HPDE6-E6E7 (cell line): Measurements from ENCODE around the gene ZNF19.

Source experiments
- DNase-seq: peaks from one replicate; pipeline ENCODE4 v3.0.0; 2011; ENCODE audit warnings: missing footprints; ENCODE audit errors: extremely low spot score

Gene ZNF19

GRCh38 chr16:71441348-71442050, 47.6 kb downstream of the ZNF19 start:
- DNase-seq: no peak

- DNase-seq: no peak
Observed at GRCh38 chr16:71440669-71441347, 48.3 kb downstream of the ZNF19 start.

GRCh38 chr16:71439523-71439922, 49.6 kb downstream of the ZNF19 start:
- DNase-seq: no peak

DNA sequence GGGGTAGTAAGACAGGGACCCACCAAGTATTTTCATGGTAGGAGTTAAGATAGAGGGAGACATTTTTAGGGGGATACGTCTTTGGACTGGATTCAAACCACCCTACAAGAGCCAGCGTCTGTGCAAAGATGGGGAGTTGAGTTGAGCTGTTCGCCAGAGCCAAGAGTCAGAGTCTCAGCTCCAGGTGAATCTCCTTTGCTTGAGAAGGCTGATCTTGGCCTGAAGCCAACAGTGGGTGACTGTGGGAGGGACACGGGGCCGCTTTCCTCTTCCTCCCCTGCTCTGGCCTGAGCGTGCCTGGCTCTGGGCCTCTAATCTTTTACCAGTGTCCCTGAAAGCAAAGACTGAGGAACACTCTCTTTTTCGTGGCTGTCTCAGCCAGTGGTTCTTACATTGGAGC, 52.7 kb downstream of the ZNF19 start:
- no peak for DNase-seq

DNA sequence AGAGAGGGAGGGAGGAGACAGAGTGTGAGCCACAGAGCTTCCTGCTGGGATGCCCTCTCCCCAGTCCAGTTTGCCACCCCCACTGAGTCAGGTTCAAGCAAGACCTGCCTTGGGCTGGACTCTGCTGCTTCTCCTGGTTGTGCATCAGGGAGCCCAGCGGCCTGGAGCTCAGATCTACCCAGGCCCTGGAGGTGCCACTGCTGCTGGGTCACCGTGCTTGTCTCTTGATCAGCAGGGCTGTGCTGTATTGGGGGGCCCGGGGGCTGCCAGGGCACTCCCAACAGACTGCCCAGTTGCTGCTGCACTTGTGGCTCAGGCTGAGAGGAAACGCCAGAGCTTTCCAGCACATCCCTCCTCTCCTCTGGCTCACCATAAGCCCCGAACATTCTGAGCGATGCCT, 56.2 kb downstream of the ZNF19 start:
- no peak for DNase-seq

- DNase-seq: no peak
Observed at GRCh38 chr16:71431991-71432390, 57.1 kb downstream of the ZNF19 start.

- no peak for DNase-seq
Observed at GRCh38 chr16:71431176-71431575, 57.9 kb downstream of the ZNF19 start.

DNA sequence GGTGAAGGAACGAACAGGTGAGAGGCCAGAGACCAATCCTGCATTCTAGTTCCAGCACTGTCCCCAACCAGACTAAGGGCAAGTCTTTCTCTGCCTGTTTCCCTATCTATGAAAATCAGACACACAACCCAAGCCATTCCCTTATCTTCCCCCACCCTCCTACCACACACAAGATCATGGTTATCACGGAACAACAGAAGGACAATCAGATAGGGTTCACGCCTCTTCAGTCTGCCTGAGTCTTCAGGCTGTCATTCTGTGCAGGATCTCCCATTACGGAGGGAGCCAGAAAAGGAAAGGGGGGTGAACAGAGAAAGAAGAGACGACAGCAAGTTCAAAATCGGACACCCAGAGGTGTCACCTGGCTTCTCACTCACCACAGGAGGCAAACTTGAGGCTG, 58.4 kb downstream of the ZNF19 start:
- no peak for DNase-seq

GRCh38 chr16:71429581-71429980, 59.5 kb downstream of the ZNF19 start:
- DNase-seq: no peak

DNA sequence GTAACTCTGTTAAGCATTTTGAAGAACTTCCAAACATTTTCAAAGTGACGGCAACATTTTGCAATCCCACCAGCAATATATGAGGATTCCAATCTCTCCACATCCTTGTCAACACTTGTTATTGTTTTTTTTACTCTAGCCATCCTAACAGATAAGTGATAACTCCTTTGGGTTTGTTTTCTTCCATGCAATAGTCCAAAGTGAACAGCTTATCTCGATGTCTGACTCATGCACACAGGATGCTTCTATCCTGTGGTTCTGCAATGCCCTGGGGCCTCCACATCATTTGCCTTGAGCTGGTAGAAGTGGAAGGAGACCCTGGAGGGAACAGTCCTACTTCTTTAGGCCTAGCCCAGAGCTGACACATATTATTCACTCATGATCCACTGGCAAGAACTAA, 60.2 kb downstream of the ZNF19 start:
- DNase-seq: no peak

- DNase-seq: no peak
Observed at GRCh38 chr16:71428385-71428784, 60.7 kb downstream of the ZNF19 start.

DNA sequence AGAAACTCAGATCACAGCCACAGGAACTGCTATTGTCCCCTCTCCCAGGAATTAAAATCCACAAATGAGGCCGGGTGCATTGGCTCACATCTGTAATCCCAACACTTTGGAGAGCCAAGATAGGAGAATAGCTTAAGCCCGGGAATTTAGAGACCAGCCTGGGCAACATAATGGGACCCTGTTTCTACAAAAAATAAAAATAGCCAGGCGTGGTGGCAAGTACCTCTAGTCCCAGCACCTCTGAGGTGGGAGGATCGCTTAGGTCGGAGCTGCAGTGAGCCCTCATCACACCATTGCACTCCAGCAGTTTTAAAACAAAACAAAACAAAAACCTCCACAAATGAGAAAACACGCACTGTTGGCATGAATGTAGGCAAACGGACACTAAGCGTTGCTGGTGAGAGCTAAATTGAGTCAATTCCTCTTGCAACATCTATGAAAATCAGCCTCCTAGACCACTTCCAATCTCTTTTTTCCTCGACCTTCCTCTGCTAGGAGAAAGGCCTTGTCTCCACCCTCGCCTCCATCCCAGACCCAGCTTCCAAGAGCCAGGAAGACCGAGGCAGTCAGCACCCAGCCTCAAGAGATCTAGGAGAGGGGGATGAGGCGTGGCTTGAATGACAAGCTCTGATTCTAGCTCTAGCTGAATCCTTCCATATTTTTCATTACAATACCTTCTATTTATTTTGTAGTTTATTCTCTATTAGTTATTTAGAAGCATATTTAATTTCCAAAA, 62.1 kb downstream of the ZNF19 start:
- no peak for DNase-seq

- DNase-seq: peak; percentile 96
Observed at GRCh38 chr16:71426069-71426879, 62.9 kb downstream of the ZNF19 start.

DNA sequence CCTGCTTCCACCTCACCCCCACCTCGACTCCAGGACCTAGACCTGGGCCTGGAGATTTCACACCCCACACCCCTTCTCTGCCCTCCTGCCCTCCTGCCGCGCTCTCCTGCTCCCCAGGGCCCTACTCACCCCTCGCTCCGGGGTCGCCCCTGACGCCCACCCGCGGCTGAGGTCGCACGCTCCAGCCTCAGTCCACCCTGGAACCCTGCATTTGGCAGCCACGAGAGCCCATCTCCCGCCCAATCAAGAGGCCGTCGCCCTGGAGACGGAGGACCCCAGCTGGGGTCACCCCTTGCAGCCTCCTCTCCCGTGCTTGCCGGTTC, 63.4 kb downstream of the ZNF19 start:
- DNase-seq: no peak

GRCh38 chr16:71424626-71425025, 64.5 kb downstream of the ZNF19 start:
- no peak for DNase-seq

GRCh38 chr16:71423865-71424264, 65.3 kb downstream of the ZNF19 start:
- DNase-seq: no peak
